ENCODE measurements around the gene SHLD3. TPM values are rescaled to one million over a fixed set of nuclear protein-coding genes. Genes with fewer than 3 reads are reported as not detected.
"Not testable (repeated sequence)": the region's sequence is repeated elsewhere in the genome, so short reads cannot be mapped to it uniquely, and the experiment has no call there.

SHLD3 gene
- total RNA-seq, 1 donor from 2014 or later: 1.7 TPM

GRCh38 chr5:65672796-65673195 is 48.0 kb downstream of the SHLD3 start:
- intact Hi-C loops (cut with DNase I): no loop called here
- no peak for ATAC-seq
- no peak for DNase-seq (ENCODE audit: missing footprints)

GRCh38 chr5:65674749-65675148 is 49.9 kb downstream of the SHLD3 start:
- no peak for DNase-seq (ENCODE audit: missing footprints)

GRCh38 chr5:65676056-65676455 is 51.2 kb downstream of the SHLD3 start:
- ATAC-seq; intact Hi-C loops (cut with DNase I); DNase-seq (ENCODE audit: missing footprints): not testable (repeated sequence)

More at GRCh38 chr5:65674749-65675148, 49.9 kb downstream of the SHLD3 start:
- intact Hi-C loops (cut with DNase I): no loop called here
- no peak for ATAC-seq

Other genes with a start within 250 kb of the SHLD3 start
- gene ADAMTS6, start 143.1 kb upstream of the SHLD3 start, total RNA-seq: 0.73 TPM
- gene CENPK, start 61.9 kb upstream of the SHLD3 start, total RNA-seq: 2.0 TPM
- 17.6 TPM for gene PPWD1, start 61.7 kb upstream of the SHLD3 start, total RNA-seq
- 18.1 TPM for gene TRIM23, start 694 bp upstream of the SHLD3 start, total RNA-seq
- 18.2 TPM for gene TRAPPC13, start within 50 bp of the SHLD3 start, total RNA-seq
- gene SGTB, start 97.1 kb downstream of the SHLD3 start, total RNA-seq: 4.3 TPM
- 16.5 TPM for gene NLN, start 97.2 kb downstream of the SHLD3 start, total RNA-seq